B cell (primary cell): ENCODE data around the gene PTX4. TPM values are rescaled to one million over a fixed set of nuclear protein-coding genes. Genes with fewer than 3 reads are reported as not detected.

Experiments used
- ATAC-seq: fragments of 200-7000 bp; cut with Tn5 transposase; one replicate; pipeline ENCODE4 v1.10.0; 2021; ENCODE audit warnings: low read depth, mild to moderate bottlenecking, moderate number of reproducible peaks, moderate library complexity
- CTCF ChIA-PET: fragments of 350-600 bp; sonication (Branson Sonifier 250); formaldehyde crosslinking; loops from one replicate; lab custom pipeline; 2021; ENCODE audit warnings: antibody characterized with exemption, inconsistent platforms; lab: Charles Lee
- POLR2A ChIA-PET: fragments of 350-600 bp; sonication (Branson Sonifier 250); formaldehyde crosslinking; loops from one replicate; lab custom pipeline; 2021; ENCODE audit warnings: antibody characterized with exemption; lab: Charles Lee
- DNase-seq: peaks from one replicate; pipeline ENCODE4 v3.0.0; 2013
- H2AFZ ChIP-seq: 2 replicates; pipeline ENCODE4 v1.6.1; 2012; ENCODE audit warnings: mild to moderate bottlenecking, low read depth, low read length; ENCODE audit not compliant: insufficient read depth, poor library complexity, severe bottlenecking
- H3K27ac ChIP-seq, 2 donors: 1 replicate in 1 of 2; 2 replicates in 1 of 2; pipeline ENCODE4 v1.5.1; 2012 to 2013; ENCODE audit warnings: low read length in 2 of 2, mild to moderate bottlenecking in 2 of 2, moderate library complexity in 1 of 2
- H3K27me3 ChIP-seq, 4 experiments: fragments of 200-600 bp in 1 of 4; sonication (generic) in 1 of 4; replicated peaks in 1 of 4; 1 replicate in 2 of 4; 2 replicates in 2 of 4; pipeline versions ENCODE4 v1.6.1 to v1.7.0; 2013 to 2016; ENCODE audit warnings: low read length in 3 of 4, mild to moderate bottlenecking in 2 of 4, mixed read lengths in 1 of 4, moderate library complexity in 1 of 4; ENCODE audit not compliant: insufficient read depth in 4 of 4, control insufficient read depth in 3 of 4; ENCODE audit errors: control extremely low read depth in 1 of 4
- H3K36me3 ChIP-seq, 2 experiments: replicated peaks in 1 of 2; 1 replicate in 1 of 2; 2 replicates in 1 of 2; pipeline versions ENCODE4 v1.6.1 to v1.7.1; 2013; ENCODE audit warnings: low read length in 1 of 2; ENCODE audit not compliant: insufficient read depth in 2 of 2, control insufficient read depth in 1 of 2; ENCODE audit errors: control extremely low read depth in 1 of 2, extremely low read depth in 1 of 2
- H3K4me1 ChIP-seq, 2 donors: fragments of 200-600 bp in 1 of 2; sonication (generic) in 1 of 2; 1 replicate in 1 of 2; 2 replicates in 1 of 2; pipeline versions ENCODE4 v1.5.1 to v1.6.1; 2013 to 2017; ENCODE audit warnings: low read length in 2 of 2; ENCODE audit not compliant: control insufficient read depth in 2 of 2, insufficient read depth in 2 of 2
- H3K4me2 ChIP-seq: replicated peaks from 2 replicates; pipeline ENCODE3; 2012; ENCODE audit warnings: mild to moderate bottlenecking, low read depth, low read length; ENCODE audit not compliant: poor library complexity, severe bottlenecking
- H3K4me3 ChIP-seq, 5 experiments: fragments of 200-600 bp in 1 of 5; sonication (generic) in 1 of 5; 1 replicate in 3 of 5; 2 replicates in 2 of 5; pipeline versions ENCODE4 v1.5.1 to v1.7.0; 2011 to 2016; ENCODE audit warnings: low read length in 4 of 5, mild to moderate bottlenecking in 4 of 5, low read depth in 2 of 5, control low read depth in 1 of 5, moderate library complexity in 1 of 5; ENCODE audit not compliant: insufficient read depth in 1 of 5; ENCODE audit errors: control extremely low read depth in 1 of 5, extremely low read depth in 1 of 5
- H3K79me2 ChIP-seq: fragments of 200-600 bp; sonication (generic); one replicate; pipeline ENCODE4 v1.6.0; 2016; ENCODE audit warnings: low read length; ENCODE audit not compliant: control insufficient read depth, insufficient read depth
- H3K9ac ChIP-seq: fragments of 200-600 bp; sonication (generic); 2 replicates; pipeline ENCODE4 v1.6.1; 2017; ENCODE audit warnings: mild to moderate bottlenecking, low read length, moderate library complexity
- H3K9me3 ChIP-seq, 3 donors: one replicate each; pipeline versions ENCODE4 v1.6.1 to v1.7.1; 2013; ENCODE audit warnings: low read length in 2 of 3; ENCODE audit not compliant: control insufficient read depth in 2 of 3, insufficient read depth in 1 of 3; ENCODE audit errors: control extremely low read depth in 1 of 3
- H4K20me1 ChIP-seq: 2 replicates; pipeline ENCODE4 v1.6.0; 2012; ENCODE audit warnings: mild to moderate bottlenecking, low read length; ENCODE audit not compliant: insufficient read depth, control insufficient read depth, poor library complexity, severe bottlenecking
- H3K27ac Mint-ChIP-seq: one replicate; pipeline ENCODE4 v1.8.0; 2021; ENCODE audit warnings: mixed read lengths
- H3K27me3 Mint-ChIP-seq: one replicate; pipeline ENCODE4 v1.8.0; 2021; ENCODE audit warnings: mixed read lengths
- H3K4me1 Mint-ChIP-seq: one replicate; pipeline ENCODE4 v1.8.0; 2021; ENCODE audit warnings: mixed read lengths
- H3K4me3 Mint-ChIP-seq: one replicate; pipeline ENCODE4 v1.8.0; 2021; ENCODE audit warnings: mixed read lengths
- H3K9me3 Mint-ChIP-seq: one replicate; pipeline ENCODE4 v1.8.0; 2022; ENCODE audit warnings: mixed read lengths; ENCODE audit not compliant: insufficient read depth
- CTCF ChIP-seq: fragments of 200-600 bp; IDR thresholded peaks from one replicate; pipeline ENCODE4 v1.8.0; 2022; ENCODE audit warnings: antibody characterized with exemption, mild to moderate bottlenecking
- EZH2 ChIP-seq: IDR thresholded peaks from 2 replicates; pipeline ENCODE4 v1.6.1; 2012; ENCODE audit warnings: borderline replicate concordance, low read depth, mild to moderate bottlenecking, moderate library complexity, low read length; ENCODE audit not compliant: insufficient read depth, poor library complexity, severe bottlenecking
- WGBS: methylation state at CpG from one replicate; pipeline ENCODE4 v1.1.5; 2013; ENCODE audit warnings: missing lambda C conversion rate; ENCODE audit not compliant: insufficient coverage; 5-methylcytosine and 5-hydroxymethylcytosine counted together
- intact Hi-C: fragments of 100-400 bp; cut with micrococcal nuclease; formaldehyde crosslinking; loops from one replicate; pipeline ENCODE4 v1.10.0; 2022
- polyA plus RNA-seq: library from polyadenylated mRNA; depleted of rRNA; stranded (reverse); fragments of >200 nt; gene quantifications from 2 replicates; pipeline ENCODE4 v1.2.3, GENCODE V29; 2012
- total RNA-seq, 2 donors: library from RNA; stranded (reverse); fragments of 120-200 nt in 1 of 2; gene quantifications; 1 replicate in 1 of 2; 2 replicates in 1 of 2; pipeline versions ENCODE4 v1.2.3 to v1.2.4, GENCODE V29; 2013 to 2022

PTX4 gene
- total and polyA plus RNA-seq, 2 donors (not counting 1 experiment from before 2014, with no cell fraction given): 0.33 TPM; not detected in 1

- POLR2A ChIA-PET: no interaction called here
- Mint-ChIP-seq H3K27ac (no peak overlapping the region), H3K4me3 (no peak overlapping the region), H3K4me1 (peaks cover 2% of the 10 kb centered on the region), H3K9me3 (no peaks in the 10 kb centered on the region), H3K27me3 (no peaks in the 10 kb centered on the region)
- ATAC-seq (no peak), DNase-seq (no peak)
- no peaks in the 10 kb centered on the region for H3K9me3 ChIP-seq
- TF ChIP-seq CTCF: no peak
- no peak for TF ChIP-seq EZH2
- H3K4me1 ChIP-seq: peaks cover 6 to 7% of the 10 kb centered on the region in 2 donors
- H3K79me2 ChIP-seq: peaks cover 46% of the 10 kb centered on the region
- CTCF ChIA-PET: no interaction called here
- no peaks in the 10 kb centered on the region for H3K27me3 ChIP-seq
- H3K4me2 ChIP-seq: no peak overlapping the region
- 98% methylated on average over 19 of the region's 20 CpGs for WGBS
- H3K9ac ChIP-seq: no peak overlapping the region
- H2AFZ ChIP-seq: no peak overlapping the region
- H3K4me3 ChIP-seq: no peak overlapping the region
- peaks cover 0 to 84% of the 10 kb centered on the region in 2 experiments for H3K36me3 ChIP-seq
- H4K20me1 ChIP-seq: peaks cover 5% of the 10 kb centered on the region
- no peak overlapping the region for H3K27ac ChIP-seq
- intact Hi-C loops: no loop called here
Measured at GRCh38 chr16:1452530-1452929, 36.2 kb downstream of the PTX4 start.

GRCh38 chr16:1451702-1452392 is 36.9 kb downstream of the PTX4 start:
- no peak overlapping the region for H3K27ac ChIP-seq
- CTCF ChIA-PET: no interaction called here
- H4K20me1 ChIP-seq: peaks cover 5% of the 10 kb centered on the region
- H2AFZ ChIP-seq: no peak overlapping the region
- DNase-seq (no peak), ATAC-seq (no peak)
- no peak for TF ChIP-seq CTCF
- H3K9me3 ChIP-seq: no peaks in the 10 kb centered on the region
- peaks cover 0 to 83% of the 10 kb centered on the region in 2 experiments for H3K36me3 ChIP-seq
- H3K27me3 ChIP-seq: no peaks in the 10 kb centered on the region
- H3K4me1 Mint-ChIP-seq: no peaks in the 10 kb centered on the region
- H3K27ac Mint-ChIP-seq: peak overlapping the region; percentile 46
- no peak overlapping the region for H3K9ac ChIP-seq
- H3K9me3 Mint-ChIP-seq: no peaks in the 10 kb centered on the region
- POLR2A ChIA-PET: no interaction called here
- peaks cover 41% of the 10 kb centered on the region for H3K79me2 ChIP-seq
- 97% methylated on average over 34 of the region's 34 CpGs for WGBS
- intact Hi-C loops: no loop called here
- no peak overlapping the region for H3K4me3 Mint-ChIP-seq
- no peak overlapping the region for H3K4me3 ChIP-seq
- no peaks in the 10 kb centered on the region for H3K27me3 Mint-ChIP-seq
- peaks cover 0 to 1% of the 10 kb centered on the region in 2 donors for H3K4me1 ChIP-seq
- H3K4me2 ChIP-seq: no peak overlapping the region
